GM18508 (cell line): ENCODE measurements around the gene AP2M1.
"Not testable (repeated sequence)": the region's sequence is repeated elsewhere in the genome, so short reads cannot be mapped to it uniquely, and the experiment has no call there.

Experiments used
- ATAC-seq: cut with Tn5 transposase; IDR thresholded peaks from one replicate; pipeline ENCODE4 v1.9.1; 2021; ENCODE audit warnings: moderate number of reproducible peaks; ENCODE audit not compliant: insufficient read depth, unreplicated experiment

AP2M1 gene

GRCh38 chr3:184155644-184156521, 18.8 kb upstream of the AP2M1 start:
- no peak for ATAC-seq

GRCh38 chr3:184156522-184156955, 18.1 kb upstream of the AP2M1 start:
- no peak for ATAC-seq

- no peak for ATAC-seq
Measured at GRCh38 chr3:184157206-184157605, 17.4 kb upstream of the AP2M1 start.

- ATAC-seq: no peak
Measured at GRCh38 chr3:184158404-184158803, 16.3 kb upstream of the AP2M1 start.

- no peak for ATAC-seq
Measured at GRCh38 chr3:184160456-184160855, 14.2 kb upstream of the AP2M1 start.

GRCh38 chr3:184162571-184163070, 12.0 kb upstream of the AP2M1 start:
- ATAC-seq: not testable (repeated sequence)

- ATAC-seq: no peak
Measured at GRCh38 chr3:184164648-184165330, 9.9 kb upstream of the AP2M1 start.

- no peak for ATAC-seq
Measured at GRCh38 chr3:184165543-184165942, 9.1 kb upstream of the AP2M1 start.

GRCh38 chr3:184166671-184167070, 8.0 kb upstream of the AP2M1 start:
- no peak for ATAC-seq

GRCh38 chr3:184167786-184168185, 6.9 kb upstream of the AP2M1 start:
- ATAC-seq: no peak

- ATAC-seq: no peak
Measured at GRCh38 chr3:184168363-184169120, 6.1 kb upstream of the AP2M1 start.

GRCh38 chr3:184169896-184170875, 4.5 kb upstream of the AP2M1 start:
- ATAC-seq: no peak

GRCh38 chr3:184171562-184171961, 3.1 kb upstream of the AP2M1 start:
- no peak for ATAC-seq

GRCh38 chr3:184172681-184173373, 1.8 kb upstream of the AP2M1 start:
- no peak for ATAC-seq

GRCh38 chr3:184173374-184173722, 1.3 kb upstream of the AP2M1 start:
- no peak for ATAC-seq

GRCh38 chr3:184174284-184174645, 390 bp upstream of the AP2M1 start:
- no peak for ATAC-seq

- no peak for ATAC-seq
Measured at GRCh38 chr3:184175506-184175905, 851 bp downstream of the AP2M1 start.

GRCh38 chr3:184175981-184176376, 1.3 kb downstream of the AP2M1 start:
- no peak for ATAC-seq
